Pons (tissue), 1 donor: ENCODE data around the gene SCLT1.

Source experiments
- DNase-seq: peaks from one replicate; pipeline ENCODE4 v3.0.0-alpha.2; 2016; ENCODE audit warnings: low spot score

The SCLT1 gene

GRCh38 chr4:128841402-128841801, 251.9 kb downstream of the SCLT1 start:
- DNase-seq: no peak

DNA sequence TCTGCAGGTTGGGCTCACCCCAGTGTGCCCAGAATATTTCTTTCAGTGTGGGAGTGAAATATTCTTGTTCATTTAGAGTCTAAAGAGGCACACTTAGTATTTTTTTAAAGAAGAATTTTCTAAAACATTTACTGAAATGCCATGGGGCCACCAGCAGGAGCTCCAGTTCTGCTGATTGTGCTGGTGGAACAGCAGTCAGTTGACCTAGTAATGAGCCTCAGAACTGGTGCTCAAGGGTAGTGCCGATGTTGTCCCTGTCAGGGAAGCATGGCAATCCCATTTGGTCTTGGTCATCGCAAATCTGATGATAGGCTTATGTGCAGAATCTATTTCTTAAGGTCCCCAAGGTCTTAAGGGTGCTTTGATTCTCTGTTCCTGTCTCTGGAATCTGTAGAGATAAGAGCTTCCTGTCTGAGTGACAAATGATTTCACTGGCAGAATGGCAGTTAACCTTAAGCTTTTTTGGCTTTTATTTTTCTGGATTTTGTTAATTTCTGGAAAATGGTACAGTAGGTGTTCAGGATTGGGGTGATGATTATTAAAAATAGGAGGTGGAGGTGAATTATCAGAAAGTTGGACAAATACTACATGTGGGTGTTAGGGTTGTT, 252.5 kb downstream of the SCLT1 start:
- DNase-seq: no peak

GRCh38 chr4:128837679-128838078, 255.7 kb downstream of the SCLT1 start:
- no peak for DNase-seq

DNA sequence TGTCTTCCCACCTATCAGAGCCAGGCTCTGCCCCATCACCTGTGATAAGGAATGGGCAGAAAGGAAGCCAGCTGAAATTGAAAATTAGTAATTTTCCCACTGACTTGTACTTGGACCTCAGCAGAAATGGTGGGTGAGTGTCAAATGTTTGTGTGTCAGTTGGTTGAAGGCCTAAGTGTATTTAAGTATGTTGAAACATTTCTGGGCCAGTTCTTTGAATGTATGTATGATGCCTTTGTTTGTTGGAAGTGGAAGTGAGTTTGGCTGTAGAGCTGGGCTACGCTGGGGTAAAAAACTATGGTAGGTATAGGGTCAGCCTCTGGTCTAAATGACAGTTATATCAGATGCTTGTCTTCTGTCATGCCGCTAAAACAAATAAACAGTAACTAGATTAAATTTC, 256.1 kb downstream of the SCLT1 start:
- DNase-seq: no peak

DNA sequence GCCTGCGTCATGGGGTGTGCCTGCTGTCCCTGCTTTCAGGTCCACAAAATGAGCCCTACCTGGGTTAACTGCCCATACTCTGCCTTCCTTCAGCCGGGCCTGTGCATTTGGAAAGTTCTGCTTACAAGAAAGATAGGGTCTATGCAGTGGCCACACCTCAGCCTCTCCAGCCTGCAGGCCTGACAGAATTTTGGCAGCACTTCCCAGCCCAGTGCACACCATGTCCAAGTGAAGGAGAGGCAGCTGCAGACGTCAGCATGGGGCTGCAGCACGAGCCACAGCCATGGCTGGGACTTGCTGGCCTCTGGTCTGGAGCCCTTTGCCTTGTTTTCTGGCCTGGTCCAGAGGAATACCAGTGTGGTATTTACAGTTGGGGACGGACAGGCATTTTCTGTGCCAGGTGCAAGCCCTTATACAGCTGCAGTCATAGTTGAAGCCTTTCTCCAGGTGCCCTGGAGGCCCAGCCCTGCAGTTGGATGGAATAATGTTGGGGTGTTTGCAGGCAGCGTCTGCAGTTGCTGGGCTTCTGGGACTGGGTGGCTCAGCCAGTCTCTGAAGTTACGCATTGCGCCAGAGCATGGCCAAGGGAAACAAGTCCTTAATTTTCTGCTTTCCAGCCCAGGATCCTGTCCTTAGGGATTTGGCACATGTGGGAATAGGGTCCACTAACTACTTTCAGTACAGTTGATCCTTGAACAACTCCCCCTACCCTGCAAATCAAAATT, 257.7 kb downstream of the SCLT1 start:
- DNase-seq: no peak
